CD4-positive, alpha-beta T cell treated with Interleukin-17A for 1 hour (primary cell): ENCODE results near the gene PSMG2.
"Not testable (repeated sequence)": the region's sequence is repeated elsewhere in the genome, so short reads cannot be mapped to it uniquely, and the experiment has no call there.

Experiments
- DNase-seq: peaks from one replicate; pipeline ENCODE4 v3.0.0-alpha.2; 2020

Gene PSMG2

GRCh38 chr18:12726331-12726730 is 23.5 kb downstream of the PSMG2 start:
- DNase-seq: no peak

DNA sequence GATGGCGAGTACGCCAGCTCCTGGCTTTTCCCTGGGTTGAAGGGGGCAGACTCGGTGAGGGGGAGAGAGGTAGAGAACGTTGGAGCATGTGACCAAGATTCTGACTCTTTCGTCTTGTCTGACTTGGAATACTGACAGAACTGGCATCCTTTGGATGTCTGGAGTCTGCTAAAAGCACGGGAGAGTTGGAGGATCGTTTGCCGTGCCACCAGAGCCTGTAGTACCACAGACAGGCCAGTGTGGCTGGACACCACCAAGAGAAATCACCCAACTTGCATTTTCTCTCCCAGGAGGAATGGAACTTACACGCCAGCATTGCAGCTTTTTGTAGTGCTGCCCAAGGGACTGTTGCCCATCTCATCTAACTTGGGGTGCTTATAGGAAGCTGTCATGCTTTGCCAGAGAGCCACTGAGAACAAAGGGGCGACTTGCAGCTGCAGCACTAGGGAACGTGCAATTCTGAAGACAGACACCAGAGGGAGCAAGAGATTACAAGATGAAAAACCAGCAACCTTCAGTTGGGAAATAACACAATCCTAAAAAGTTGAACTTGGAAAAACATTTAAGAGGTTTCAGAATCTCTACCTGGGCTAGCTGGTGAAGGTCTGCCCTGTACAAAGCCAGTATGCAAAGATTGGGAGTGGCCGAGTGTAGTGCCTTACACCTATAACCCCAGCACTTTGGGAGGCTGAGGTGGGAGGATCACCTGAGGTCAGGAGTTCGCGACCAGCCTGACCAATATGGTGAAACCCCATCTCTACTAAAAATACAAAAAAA is 24.1 kb downstream of the PSMG2 start:
- DNase-seq: peak; percentile 76

DNA sequence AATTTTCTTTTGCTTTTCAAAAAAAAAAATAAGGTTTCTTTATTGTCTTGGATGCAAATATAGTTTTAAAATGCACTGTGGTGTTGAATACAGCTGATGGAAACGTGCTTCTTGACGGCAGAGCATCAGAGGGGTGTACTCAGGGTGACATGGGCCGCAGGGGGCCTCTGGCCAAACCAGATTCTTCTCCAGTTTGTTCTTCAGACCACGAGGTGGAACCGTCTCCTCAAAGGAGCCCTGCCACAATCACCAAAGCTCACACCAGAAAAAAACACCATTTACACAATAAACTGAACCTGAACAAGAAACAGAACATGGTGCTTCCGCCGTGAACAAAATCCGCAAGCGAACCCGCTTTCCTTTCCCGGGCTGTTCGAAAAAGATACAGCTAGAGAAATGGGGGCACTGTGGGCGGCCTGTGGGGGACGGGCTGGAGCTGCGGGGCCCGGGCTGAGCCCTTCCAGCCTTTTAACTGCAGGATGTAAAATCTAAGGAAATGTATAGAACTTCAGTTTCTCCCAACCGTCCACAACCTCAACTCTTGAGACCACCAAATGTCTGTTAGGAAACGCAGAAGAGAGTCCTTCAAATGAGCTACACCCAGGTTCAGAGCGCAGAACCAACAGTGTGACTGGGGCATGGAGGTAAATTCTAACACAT is 34.5 kb downstream of the PSMG2 start:
- no peak for DNase-seq

DNA sequence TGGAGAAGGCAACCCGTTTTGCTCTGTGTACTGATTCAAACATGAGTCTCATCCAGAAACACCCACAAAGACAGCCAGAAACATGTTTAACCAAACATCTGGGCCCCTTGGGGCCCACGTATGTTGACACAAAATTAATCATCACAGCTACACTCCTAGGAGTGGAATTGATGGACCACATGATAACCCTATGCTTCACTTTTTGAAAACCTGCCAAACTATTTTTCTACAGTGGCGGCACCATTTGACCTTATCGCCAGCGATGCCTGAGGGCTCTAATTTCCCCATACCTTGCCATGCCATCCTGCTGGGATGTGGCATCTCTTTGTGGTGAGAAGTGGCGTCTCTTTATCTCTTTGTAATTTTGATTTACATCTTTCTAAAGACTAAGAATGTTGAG is 38.5 kb downstream of the PSMG2 start:
- DNase-seq: no peak

DNA sequence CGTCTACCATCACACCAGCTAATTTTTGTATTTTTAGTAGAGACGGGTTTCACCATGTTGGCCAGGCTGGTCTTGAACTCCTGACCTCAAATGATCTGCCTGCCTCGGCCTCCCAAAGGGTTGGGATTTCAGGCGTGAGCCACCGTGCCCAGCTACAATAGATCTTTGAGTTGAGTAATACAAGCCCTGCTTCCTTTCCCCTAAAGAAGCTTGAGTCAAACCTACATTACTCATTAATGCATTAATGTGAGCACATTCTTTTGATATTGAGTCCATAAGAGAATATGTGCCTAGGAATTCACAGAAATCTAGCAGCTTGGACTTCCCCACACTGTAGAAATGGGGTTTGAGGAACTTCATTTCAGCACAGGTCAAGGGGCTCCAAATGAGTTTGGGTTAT is 39.6 kb downstream of the PSMG2 start:
- no peak for DNase-seq

DNA sequence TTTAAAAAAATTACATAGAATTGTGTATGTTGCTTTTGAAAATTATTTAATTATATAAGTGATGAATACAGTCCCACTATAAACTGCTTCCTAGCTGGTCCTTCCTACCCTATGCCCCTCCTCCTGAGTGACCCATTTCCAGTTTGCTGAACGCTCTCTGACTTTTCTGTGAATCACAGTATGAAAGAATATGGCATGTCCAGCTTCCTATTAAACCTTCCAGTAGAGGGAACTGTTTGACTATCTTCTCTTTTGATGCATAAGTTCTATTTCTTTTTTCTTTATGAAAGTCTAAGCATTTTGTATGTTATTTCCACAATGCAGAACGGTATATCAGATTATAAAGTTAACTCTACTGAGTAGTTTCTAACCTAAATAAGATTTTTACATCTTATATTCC is 41.3 kb downstream of the PSMG2 start:
- DNase-seq: peak; percentile 64

GRCh38 chr18:12745095-12745795 is 42.4 kb downstream of the PSMG2 start:
- no peak for DNase-seq

GRCh38 chr18:12747530-12748315 is 44.9 kb downstream of the PSMG2 start:
- DNase-seq: no peak

GRCh38 chr18:12748671-12749070 is 45.8 kb downstream of the PSMG2 start:
- no peak for DNase-seq

GRCh38 chr18:12749121-12749520 is 46.3 kb downstream of the PSMG2 start:
- DNase-seq: no peak

GRCh38 chr18:12750076-12750714 is 47.4 kb downstream of the PSMG2 start:
- peak; percentile 16 for DNase-seq

DNA sequence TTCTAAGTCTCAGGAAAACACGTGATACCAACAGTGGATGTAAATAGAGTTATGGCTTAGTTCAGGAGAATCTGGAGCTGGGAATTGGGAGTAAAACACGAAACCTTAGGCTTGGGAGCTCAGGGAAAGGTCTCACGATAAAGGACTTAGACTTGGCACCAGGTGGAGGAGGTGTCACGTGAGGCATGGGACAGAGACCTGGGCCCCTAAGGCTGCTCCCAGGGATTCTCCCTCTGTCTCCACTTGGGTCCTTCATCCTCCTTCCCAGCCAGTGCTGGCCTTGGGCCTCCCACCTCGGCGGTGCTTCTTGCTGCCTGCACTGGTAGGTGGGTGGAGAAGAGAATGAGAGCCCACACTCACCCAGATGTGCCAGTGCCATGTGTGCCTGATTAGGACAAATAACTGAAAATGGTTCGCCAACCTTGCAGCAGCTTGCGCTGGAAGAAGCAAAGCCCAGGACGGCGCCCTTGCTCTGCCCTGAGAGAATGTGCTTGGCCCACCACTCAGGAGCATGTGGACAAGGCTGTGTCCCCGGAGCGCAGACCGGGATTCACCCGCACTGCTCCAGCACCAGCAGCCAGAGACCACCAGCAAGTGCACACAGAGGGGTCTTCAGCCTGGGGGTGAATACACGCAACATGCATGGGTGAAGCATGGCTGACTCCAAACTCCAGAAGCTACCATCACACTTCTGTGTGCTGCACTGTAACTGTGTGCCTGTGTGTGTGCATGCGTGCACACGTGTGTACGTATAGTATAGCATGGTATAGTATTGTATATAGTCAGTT is 48.1 kb downstream of the PSMG2 start:
- no peak for DNase-seq

DNA sequence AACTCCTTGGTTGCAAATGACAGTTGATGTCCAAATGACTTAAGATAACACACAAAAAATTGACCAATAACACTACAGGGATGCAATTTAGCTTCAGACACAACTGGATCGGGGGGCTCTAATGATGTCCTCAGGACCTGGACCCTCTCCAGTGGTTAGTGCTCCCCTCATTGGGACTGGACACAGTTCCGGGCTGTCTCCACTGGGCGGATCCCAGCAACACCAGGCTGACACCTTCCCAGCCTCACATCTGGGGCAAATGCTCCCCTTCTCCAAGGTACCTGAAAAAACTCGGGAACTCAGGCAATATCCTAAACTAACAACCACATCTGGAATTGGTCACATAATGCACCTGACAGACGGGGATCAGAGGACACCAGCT is 48.7 kb downstream of the PSMG2 start:
- no peak for DNase-seq

GRCh38 chr18:12751891-12752290 is 49.0 kb downstream of the PSMG2 start:
- no peak for DNase-seq

DNA sequence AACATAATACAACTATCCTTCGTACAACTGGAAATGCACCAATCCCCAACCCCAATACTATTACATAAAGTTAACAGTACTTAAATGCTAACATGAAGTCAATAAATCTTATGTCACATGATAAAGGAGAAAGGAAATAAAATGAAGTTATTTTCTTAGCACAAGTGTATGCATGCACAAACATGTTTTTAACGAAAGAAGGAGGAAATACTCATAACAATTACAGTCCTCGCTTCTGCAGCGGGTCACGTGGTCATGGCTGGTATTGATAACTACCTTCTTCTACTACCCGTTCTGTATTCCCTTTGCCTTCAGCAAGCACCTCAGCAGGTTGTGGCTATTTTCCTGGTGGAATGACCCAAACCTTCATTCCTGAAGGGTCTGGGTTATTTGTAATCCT is 51.7 kb downstream of the PSMG2 start:
- DNase-seq: no peak

GRCh38 chr18:12755606-12756005 is 52.8 kb downstream of the PSMG2 start:
- DNase-seq: not testable (repeated sequence)

GRCh38 chr18:12756619-12757239 is 53.9 kb downstream of the PSMG2 start:
- not testable (repeated sequence) for DNase-seq

DNA sequence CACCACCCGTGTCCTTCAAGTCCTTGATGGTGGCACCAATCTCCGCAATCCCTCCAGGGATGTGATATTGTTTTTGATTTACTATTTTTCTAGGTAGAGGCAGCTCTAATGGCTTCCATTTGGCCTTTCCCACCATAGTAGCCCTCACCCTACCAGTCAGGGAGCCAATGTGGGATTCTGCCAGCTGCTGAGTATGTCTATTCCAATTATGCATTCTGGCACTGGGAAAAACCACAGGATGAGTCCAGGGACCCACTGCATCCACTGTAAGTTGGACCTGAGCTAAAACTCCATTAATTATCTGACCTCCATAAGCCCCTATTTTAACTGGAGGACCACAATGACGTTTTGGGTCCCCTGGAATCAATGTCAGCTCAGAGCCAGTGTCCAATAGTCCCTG is 55.7 kb downstream of the PSMG2 start:
- not testable (repeated sequence) for DNase-seq

- no peak for DNase-seq
These were observed 62.3 kb downstream of the PSMG2 start for GRCh38 chr18:12765126-12765525.

DNA sequence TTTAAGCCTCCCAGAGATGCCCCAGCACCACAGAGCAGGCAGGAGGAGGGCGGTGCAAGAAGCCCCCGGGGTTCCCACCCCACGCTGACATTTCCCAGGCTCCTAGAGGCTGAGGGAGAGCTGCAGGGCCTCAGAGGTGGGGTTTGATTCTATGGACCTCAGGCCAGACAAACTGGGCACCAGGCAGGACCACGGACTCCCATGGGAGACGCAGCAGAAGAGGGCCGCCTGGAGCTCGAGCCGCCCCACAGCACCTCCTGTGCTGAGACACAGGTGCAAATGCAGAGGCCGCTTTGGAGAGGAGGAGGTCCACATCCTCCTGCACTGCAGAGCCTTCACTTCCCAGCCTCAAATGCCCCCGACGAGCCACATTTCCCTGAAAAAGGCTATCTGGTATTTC is 62.7 kb downstream of the PSMG2 start:
- no peak for DNase-seq

GRCh38 chr18:12766986-12767433 is 64.2 kb downstream of the PSMG2 start:
- DNase-seq: no peak
